Measurements from ENCODE around the gene METTL17.
"Not testable (repeated sequence)": the region's sequence is repeated elsewhere in the genome, so short reads cannot be mapped to it uniquely, and the experiment has no call there.

The METTL17 gene

GRCh38 chr14:20997564-20997963, 7.8 kb downstream of the METTL17 start:
- no peak for DNase-seq

GRCh38 chr14:20998139-20998538, 8.4 kb downstream of the METTL17 start:
- DNase-seq = no peak

DNA sequence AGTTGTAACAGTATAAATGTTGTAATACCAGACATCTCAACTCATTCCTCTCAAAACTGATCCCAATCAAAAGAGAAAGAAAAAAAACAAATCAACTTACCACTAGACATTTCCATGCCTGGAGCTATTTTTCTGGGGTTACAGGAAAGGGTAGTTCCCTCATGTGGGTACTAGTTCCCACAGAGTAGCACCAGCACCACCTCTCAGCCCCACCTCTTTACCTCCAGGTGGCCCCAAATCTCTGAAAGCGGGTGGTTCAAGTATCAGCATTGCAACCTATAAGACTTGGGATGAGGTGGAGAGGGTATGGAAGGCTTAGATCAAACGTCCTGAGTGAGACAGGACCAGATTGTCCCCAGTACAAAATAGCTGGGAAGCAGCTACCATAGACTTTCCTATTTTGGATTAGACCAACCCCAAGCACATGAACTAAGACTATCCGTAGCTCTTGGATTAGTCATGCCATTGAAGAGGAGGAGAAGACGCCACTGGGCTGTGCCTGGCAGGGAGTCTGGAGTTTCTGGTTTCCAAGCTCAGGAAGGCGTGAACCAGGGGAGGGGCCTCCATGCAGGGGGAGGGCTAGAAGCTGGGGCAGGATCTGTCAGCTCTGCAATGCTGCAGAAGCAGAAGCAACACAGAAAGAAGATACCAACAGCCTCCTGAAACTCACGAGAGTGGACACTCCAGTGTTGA, 9.0 kb downstream of the METTL17 start, which contains the start of gene SLC39A2:
Gene SLC39A2, plus strand, starts transcription at position 620 of the 693 bp plus-strand sequence. CDS start 154 bp downstream, outside the sequence.
- DNase-seq = no peak

DNA sequence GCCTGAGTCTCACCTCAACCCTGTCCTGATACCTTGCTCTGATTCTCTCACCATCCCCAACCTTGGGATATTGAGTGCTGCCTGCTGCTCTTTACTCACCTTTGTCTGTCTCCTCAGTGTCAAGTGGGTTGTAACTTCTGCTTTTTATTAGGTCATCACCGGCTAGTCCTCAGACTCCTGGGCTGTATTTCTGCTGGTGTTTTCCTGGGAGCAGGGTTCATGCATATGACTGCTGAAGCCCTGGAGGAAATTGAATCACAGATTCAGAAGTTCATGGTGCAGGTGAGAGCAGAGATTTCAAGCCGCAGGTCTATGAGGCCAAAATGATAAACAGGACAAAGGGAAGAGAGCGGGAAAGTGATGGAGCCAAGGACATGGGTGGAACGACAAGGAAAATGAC, 9.8 kb downstream of the METTL17 start:
- DNase-seq = no peak

DNA sequence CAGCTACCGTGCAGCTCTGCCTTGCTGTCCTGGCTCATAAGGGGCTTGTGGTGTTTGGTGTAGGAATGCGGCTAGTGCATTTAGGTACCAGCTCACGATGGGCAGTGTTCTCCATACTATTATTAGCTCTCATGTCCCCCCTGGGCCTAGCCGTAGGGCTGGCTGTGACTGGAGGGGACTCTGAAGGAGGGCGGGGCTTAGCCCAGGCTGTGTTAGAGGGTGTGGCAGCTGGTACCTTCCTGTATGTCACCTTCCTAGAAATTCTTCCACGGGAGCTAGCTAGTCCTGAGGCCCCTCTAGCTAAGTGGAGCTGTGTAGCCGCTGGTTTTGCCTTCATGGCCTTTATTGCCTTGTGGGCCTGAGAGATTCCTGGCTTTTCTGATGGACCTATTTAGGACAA, 11.4 kb downstream of the METTL17 start:
- DNase-seq = no peak

GRCh38 chr14:21003788-21004346, 14.1 kb downstream of the METTL17 start:
- DNase-seq = no peak

DNA sequence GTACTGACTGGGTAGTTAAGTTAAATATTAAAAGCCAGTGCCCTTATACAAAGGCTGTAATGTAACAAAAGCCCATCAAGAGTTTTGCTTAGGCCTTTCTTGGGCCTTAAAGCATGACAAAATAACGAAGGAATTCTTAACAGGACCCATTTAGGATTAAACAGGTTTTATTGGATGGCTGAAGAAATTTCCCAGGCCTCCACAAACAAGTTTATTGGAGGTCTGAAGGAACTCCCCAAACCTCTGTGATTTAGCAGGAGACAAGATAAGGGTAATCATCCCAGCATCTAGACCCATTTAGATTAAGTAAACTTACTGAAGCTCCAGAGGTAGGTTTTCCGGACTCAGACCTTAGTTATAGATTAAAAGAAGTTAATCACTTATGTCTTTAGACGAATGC, 19.9 kb downstream of the METTL17 start:
- not testable (repeated sequence) for DNase-seq

- no peak for DNase-seq
Observed at GRCh38 chr14:21011136-21011535, 21.4 kb downstream of the METTL17 start.

DNA sequence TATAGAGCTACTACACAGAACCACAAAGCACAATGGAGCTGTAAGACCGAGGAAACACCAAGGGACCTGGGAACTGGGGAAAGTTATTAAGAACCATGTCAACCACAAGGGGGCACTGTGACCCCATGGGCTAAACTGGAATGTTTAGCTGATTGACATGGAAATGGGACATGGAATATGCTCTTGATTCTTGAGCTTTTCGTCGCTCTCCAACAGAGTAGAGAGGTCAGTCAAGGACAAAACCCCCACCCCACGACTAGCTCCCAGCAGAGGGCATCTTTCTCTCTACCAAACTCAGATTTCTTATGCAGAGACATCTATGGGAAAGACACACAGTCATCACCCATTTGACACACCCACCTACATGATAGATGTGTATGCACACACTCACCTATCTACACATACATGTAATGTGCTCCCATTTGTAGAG, 25.0 kb downstream of the METTL17 start:
- peak; percentile 86 for DNase-seq

GRCh38 chr14:21015312-21015711, 25.5 kb downstream of the METTL17 start:
- DNase-seq = no peak

DNA sequence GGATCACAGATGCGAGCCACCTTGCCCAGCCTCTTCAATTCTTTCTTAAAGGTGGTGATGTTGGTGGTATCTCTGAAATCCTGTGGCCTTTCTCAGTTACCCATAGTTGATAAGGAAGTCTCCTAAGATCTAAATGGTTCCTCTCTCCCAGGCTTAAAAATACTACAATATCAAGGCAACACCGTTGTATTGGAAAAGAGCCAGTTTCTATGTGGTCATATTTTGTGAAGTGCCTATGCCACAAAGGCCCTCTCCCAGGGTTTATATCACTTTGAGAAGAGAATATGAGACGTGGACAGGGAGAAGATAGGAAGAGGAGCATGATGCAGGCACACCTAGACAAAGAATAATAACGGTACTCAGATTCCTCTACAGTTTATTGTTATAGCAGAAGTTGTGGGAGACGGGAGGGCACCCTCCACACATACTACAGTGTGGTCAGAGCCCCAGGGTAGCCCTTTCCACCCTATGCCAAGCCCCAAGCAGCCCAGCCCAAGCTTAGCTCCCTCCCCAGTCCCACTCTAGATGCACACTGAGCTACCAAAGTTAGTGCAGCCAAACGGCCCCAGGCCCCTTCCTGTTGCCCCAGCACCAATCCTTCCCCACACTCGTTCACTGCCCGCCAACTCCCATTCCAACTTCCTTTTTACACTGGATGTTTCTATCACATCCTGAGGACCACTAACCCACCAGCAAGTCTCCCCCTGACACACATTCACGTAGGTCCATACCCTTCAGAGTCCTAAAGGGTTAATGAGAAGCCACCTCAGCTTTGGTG, 26.8 kb downstream of the METTL17 start:
- DNase-seq = no peak

DNA sequence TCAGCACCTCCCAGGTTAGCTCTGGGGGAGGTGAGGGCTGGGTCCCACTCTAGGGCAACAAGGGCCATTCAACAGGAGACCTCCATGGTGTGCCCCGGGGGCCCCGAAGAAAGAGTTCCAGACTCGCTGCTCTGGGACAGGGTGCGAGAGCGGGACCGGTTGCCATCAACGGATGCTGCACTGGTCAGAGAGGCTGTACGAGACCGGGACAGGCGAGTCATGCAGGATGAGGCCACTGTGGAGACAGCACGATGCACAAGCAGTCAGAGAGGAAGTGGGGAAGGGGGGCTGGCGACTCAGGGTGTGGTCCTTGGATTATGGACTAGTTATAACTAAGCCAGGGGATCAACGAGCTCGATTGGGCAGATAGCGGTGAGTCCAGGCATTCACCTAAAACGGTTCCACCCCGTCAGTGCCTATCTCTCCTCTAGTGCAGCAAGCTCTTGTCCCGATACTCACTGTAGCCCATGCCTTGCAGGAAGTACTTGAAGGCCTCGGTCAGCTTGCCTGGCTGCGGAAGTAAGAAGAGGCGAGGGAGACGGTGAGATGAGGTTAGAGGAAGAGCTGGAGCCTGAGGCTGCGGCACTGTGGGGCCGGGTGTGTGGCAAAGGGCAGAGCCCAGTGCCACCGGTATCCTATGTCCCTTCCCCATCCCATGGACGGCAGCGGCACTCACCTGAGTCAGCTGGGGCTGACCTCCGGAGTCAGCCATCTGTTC, 27.9 kb downstream of the METTL17 start:
- no peak for DNase-seq

GRCh38 chr14:21018286-21018685, 28.5 kb downstream of the METTL17 start:
- DNase-seq = no peak

GRCh38 chr14:21018781-21019180, 29.0 kb downstream of the METTL17 start:
- DNase-seq = no peak

GRCh38 chr14:21019366-21019765, 29.6 kb downstream of the METTL17 start:
- DNase-seq = no peak

DNA sequence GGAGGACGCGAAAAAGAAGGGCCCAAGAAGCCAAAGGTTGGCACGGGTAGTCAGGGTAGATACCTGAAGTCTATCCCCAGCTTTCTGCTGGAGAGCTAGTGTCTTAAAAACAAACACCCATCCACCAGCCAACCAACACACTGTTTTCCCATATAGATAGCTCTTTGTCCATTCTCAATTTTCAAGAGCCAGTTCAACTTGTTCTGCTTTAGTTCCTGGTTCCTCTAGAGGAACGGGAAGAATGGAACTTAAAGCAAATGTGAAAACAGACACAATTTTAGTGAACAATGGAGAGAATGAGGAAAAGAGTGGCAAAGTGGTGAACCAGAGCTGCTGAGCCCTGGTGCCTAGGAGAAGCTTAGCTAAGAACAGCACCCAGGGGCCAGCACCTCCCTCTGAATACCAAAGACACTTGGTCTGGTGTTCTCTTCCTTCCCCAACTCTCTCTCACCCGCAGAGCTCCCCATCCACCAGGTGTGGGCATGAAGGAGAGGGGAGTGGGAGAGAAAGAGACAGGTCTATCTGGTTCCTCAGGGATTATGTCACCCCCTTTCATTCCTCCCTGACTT, 31.3 kb downstream of the METTL17 start:
- no peak for DNase-seq

DNA sequence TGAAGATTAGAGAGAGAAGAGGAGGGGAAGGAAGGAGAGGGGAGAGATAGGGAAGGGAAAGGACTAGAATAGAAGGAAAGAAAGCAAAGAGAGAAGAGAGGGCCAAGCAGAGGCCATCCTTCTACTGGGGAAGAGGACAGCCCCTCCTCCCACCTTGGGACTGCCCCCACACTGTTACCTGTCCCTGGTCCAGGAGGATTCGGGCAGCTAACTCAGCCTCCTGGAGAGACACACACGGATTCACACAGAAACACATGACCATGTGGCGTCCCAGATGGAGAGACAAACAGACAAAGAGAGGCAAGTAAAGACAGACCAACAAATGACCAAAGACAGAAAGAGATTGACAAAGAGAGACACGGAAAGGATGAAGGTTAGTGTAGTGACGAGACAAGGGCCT, 32.9 kb downstream of the METTL17 start:
- DNase-seq = no peak

GRCh38 chr14:21023174-21023573, 33.4 kb downstream of the METTL17 start:
- DNase-seq = no peak

DNA sequence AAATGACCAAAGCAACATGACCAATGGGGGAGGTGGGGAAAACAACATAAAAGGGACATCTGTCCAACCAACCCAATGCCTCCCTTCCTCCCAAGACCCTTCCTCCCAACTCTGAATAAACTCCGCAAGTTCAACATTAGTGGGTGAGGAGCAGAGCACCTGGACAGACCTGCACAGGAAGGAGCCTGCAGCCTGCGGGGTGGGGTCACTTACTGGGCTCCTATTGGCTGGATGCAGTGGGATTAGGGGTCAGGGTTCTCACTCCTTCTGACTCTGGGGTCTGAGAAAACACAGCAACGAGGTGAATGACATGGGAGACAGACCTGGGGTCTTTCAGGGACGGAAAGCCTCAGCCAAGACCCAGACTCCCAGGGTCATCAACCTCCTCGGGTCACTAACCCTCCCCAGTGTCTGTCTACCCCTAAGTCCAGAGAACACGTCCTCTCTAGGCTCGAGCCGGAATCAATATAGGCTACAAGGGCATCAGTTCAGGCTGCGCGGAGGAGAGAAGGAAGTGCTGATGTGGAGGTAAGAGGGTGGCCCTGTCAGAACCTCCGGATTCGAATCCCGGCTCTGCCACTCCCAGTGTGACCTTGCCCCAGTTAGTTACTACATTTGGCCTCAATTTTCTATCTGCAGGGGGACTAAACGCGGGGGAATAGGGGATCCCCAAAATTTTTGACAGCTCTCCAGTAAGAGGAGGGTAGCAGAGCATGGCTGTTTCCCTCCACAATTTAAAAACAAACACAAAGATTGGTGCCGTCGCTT, 34.2 kb downstream of the METTL17 start:
- DNase-seq = no peak

DNA sequence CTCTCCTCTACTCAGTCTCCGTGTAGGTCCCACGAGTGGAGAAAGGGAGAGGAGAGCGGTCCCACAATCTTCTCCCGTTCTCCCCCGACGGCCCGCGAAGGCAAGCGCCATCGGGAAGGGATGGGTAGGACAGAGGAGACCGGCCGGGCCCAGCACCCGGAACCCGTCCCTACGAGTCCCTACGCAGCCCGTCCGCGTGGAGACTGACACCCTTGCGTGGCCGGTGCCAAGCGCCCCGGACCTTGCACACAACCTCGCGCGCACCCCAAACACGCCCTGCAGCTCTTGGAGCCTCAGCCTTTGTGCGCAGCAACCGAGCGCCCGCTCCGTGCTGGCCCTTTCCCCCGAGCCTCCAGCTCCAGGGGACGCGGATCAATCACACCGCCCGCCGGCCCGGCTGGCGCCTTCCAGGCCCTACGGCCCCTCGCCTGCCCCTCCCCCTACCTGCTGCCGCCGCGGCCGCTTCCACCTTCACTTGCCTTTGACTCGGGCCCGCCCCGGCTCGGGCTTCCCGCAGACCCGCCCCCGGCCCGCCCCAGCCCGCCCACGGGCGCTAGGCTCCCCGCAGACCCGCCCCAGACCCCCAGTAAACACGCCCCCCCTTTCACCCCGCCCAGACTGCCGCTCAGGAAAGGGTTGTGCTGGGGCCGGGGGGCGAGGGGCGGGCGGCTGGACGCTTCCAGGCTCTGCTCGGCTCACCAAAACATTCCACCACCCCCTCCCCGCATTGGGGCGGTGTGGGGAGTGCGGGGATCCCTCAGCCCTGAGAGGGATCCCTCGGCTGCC, 35.0 kb downstream of the METTL17 start, which contains the start of gene NDRG2:
Gene NDRG2, minus strand, starts transcription at position 477 of the 786 bp plus-strand sequence. CDS start 1,746 bp downstream, outside the sequence.
- peak; percentile 67 for DNase-seq

Measured in stimulated activated CD4-positive, alpha-beta T cell treated with anti-CD3 and anti-CD28 coated beads, Interleukin-4, amount 100 ng/mL, for 24 hours (primary cell).